ENCODE measurements around the gene CABYR.

The CABYR gene

DNA sequence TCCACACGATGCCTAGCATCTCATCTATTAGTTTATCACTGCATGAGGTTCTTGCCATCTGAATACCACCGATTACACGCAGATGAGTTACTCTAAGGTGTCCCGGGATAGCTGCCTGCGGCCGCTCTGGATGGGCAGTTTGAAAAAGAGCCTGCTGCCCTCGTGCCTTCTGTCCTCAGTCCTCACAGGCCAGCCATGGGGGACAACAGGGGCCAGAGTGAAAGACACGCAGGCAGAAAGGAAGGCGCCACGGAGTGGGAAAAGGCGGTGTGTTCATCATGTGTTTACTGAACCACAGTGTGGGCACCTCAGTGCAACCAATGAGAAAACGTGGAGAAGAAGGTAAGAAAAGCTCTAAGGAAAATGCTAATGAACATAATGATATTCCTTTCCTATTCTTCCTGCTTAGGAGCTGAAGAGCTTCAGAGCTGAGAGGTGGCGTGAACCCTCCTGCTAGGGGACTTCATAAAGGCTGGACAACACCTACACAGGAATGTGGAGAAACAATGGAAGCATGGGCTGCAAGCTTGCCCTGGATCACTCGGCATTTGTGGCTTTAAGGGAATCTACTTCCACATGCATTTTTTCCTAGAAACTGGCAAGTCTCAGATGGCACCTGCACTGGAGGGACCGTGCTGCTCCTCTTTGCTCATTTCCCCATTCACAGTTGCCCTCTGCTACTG is 50.9 kb downstream of the CABYR start:
- DNase-seq (ENCODE audit: low spot score): no peak

DNA sequence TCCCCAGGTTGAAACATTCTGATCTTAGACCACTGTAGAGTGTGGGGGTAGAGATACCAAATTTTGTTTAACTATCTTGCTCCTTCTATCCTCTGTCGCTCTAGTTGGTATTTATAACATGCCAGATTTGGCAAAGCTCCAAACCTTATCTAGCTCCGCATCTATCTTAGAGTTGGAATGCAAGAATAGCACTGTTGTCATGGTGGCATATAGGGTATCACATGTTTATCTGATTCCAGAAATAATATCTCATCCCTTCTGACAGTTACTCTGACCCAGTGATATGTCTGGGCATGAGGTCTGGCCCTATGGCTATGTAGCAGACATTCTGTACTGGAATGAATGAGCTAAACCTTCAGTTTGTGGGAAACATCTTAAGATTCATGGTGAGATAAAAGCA is 51.7 kb downstream of the CABYR start:
- no peak for DNase-seq (ENCODE audit: low spot score)

DNA sequence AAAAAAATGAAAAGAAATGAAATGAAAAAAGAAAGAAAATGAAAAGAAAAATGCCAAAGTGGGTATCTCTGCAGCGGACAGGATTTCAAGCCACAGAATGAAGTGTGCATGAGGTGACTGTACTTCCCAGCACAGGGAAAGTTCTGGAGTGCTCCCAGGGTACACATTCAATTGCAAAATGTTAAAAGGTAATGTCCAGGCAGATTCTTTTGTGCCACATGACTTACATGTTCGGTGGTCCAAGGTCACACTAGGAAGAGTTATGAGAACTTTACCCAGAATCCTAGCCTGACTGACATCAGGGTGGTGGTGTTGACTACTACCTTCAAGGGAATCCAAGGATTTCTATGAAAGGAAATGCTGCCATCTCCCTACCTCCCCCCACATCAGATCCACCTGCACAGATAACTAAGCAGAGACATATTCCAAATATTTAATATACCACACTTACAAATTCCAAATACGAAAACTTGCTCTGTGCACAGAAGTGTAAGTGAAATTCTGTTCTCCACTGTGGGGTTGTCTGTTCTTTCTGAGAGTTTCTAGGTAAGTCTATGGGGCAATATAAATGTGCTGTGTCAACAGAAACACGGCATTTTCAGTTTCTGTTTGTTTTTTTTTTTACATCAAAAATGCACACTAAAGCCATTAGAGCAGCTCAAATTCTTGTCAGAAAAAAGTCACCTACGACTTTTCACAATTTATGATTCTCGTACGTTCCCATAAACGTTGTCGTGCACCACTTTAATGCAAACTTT is 56.6 kb downstream of the CABYR start:
- no peak for DNase-seq (ENCODE audit: low spot score)

DNA sequence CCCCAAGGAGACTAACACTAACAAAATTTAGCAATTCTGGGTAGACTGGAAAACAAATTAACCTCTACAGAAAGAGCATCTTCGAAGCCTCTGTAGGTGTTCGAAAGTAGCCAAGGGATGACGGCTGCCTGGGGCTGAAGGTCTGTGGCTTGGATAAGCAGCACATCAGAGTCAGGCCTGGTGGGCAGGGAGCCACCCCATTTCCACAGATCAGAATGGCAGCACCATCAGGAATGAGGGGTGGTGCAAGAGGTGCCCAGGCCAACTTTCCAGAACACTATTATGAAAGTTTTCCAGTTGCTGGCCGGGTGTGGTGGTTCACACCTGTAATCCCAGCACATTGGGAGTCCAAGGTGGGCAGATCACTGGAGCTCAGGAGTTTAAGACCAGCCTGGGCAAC is 57.9 kb downstream of the CABYR start:
- DNase-seq (ENCODE audit: low spot score): no peak

DNA sequence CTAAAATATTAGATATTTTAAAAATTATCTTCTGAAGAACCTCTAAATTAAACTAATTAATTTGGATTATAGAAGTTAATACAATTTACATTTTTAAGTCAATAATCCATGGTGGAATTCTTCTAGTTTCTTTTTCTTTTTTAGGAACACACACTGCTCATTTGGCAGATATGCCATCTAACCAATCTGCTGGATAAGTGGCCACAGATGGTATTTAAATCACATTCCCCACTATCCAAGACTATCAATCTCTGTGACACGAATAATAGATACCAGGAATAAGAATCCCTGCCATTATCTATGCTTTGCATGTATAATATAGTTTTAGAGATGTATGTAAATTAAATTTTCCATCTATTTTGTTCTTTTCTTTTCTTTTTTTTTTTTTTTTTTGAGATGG is 58.5 kb downstream of the CABYR start:
- no peak for DNase-seq (ENCODE audit: low spot score)

DNA sequence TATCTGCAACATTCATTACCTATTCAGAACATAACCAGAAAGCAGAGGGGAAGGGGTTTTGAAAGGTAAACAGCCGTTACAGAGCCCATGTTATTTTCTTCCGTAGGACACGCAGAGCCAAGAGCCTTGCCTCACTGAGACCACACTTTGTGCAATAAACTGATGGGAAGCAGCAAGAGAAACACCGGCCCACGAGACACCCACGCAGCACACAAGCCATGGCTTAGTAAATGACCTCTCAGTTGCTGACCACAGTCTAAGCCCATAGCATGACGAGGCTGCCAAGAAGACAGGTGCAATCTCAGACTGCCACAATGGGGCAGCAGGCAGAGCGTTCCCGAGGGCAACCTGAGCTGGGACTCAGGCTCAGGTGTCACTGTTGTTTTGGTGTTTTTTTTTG is 59.6 kb downstream of the CABYR start:
- DNase-seq (ENCODE audit: low spot score): no peak

DNA sequence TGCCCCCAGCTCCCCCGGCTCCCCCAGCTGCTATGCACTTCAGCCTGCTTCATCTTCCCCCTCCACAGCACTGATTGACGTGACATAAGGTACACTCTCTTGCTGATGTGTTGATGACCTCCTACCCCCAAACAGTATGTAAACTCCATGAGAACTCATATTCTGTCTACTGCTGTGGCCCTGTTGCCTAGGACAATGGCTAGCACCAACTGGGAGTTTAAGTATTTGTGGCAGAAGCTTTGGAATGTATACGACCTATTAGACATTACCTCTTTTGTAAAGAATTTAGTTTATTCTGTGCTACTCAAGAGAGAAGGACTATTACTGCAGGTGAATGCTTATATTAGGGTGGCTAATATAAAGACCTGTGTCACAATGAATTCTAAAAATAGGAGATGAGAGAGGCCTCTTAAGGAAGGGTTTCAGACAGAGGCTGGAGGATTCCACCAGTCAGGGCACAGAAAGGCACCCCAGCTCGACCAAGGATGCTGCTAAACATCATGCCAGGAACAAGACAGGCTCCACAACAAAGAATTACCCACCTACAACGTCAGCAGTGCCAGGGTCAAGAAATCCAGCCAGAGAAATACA is 60.6 kb downstream of the CABYR start:
- no peak for DNase-seq (ENCODE audit: low spot score)

DNA sequence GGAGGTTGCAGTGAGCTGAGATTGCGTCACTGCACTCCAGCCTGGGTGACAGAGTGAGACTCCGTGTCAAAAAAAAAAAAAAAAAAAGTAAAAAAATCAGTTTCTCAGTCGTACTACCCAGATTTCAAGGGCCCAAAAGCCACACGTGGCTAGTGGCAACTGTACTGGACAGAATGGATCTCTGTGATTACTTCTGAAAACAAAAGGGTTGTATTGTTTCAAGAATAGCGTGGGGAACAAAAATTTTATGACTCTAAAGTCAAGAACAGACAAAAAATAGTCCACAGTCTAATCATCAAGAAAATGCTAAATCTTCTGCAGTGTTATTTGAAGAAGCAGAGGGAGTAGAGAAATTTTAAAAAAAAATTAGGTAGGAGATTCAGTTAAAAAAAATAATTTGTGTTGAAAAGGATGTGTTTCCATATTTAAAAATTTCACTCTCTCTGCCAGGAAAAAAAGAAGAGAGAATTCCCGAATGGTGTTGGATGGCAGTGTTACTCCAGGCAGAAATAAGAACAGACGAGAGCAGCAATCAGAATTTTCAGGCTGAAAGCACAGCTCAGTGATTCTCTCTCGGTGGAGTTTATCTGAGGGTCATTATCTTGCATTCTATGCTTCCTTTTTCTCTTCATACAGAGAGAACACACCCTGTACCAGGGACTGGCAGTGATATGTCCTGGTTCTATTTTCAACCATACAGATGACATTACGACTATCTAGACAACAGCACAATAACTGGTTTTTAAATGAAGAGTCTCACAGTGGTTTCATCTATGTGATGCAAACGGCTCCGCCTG is 61.8 kb downstream of the CABYR start:
- no peak for DNase-seq (ENCODE audit: low spot score)

DNA sequence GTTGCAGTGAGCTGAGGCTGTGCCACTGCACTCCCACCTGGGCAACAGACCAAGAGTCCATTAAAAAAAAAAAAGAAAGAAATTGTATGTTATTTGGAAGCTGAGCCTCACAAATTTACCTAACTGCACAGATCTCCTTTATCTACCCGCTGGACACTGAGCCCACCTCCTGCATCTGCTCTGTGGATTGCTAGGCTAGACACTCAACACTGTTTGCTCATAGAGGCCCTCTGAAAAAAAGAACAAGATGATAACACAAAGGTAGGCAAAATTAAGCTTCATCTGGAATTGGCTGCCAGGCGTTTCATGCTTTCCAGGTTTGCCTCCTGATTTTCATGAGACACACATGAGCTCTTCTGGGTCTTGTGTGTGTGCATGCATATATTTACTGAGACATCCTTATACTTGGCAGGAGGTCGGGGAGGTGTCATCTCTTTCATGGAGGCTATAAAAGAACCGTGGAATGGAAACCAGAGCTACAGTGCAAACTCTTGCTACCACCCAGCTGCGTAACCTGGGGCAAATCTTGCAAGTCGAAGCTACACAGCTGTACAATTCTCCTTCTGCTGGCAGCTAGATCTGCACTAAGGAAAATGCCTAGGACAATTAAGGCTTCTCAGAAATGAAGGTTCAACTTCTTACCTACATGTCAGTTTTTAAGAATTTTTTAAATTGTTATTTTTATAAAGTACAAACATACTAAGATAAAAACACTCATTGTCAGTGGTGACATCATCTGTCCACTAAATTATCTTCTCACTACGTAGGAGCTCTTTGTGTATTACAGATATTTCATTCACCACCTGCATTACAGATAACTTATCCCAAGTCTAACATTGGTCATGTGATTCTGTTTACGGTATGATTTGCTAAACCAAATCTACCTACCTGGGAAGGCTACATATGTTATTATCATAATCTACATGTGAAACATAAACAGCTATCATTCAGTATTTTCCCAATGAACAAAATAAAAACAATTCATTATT is 63.1 kb downstream of the CABYR start:
- DNase-seq (ENCODE audit: low spot score): no peak

DNA sequence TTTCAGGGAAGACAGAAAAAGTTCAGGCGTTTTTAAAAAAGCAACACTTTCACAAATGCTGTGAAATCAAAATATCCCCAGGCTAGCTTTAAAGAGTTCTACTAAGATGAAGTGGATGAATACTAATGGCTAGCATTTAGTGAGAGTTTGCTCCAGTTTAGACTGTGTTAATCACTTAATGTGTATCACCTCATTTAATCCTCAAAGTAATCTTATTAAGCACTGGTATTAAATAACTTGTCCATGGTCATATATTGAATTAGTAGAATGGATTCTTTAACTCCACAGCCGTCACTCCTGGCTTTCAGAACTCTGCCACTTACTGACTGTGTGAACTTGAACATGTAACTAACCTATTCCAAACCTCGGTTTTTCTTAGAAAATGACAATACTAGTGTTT is 66.0 kb downstream of the CABYR start:
- DNase-seq (ENCODE audit: low spot score): no peak

DNA sequence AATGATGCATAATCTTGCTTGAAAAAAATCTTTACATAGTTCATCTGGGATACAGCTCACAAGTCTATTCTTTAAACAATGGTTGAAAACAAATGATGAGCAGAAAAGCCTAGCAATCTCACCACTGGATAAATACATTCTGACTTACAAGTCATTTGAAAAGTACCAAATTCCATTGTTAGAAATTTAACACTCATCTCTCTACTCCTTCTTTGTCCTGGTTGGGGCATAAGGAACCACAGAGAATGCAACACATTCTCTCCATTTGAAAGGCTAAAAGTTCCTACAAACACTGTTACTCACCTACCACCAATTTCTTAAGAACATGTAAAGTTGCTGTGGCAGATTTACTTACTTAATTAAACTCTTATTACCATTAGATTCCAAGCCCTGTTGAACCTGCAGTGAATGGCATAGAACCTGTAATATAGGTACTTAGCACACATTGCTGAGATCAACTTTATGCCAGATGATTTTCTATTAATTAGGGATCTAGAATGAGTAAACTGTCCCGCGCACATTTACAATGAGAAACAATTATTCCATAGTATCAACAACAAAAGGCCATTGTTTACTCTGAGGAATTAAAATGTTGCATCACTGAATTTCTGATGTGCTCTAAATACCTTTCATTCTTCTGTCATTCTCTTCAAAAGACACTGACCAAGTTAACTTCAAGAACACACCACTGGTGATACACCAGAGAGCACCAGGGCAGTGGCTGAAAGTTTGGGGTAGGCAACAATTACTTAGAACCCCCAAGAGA is 69.6 kb downstream of the CABYR start:
- DNase-seq (ENCODE audit: low spot score): no peak

DNA sequence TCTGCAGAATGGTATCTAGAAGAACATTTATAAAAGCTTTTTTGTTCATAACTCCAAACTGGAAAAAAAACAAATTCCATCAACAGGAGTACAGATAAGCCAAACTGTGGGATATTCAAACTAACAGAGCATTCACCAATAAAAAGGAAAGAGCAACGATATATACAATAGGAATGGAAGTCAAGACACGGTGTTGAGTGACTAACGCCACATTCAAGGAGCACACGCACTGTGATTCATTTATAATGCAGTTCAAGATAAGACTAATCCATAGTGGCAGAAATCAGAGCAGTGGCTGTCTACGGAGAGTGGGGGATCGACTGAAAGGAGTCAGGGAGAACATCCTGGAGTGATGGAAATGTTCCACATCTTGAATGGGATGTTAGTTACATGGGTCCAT is 70.7 kb downstream of the CABYR start:
- no peak for DNase-seq (ENCODE audit: low spot score)

All from iPS-NIHi11 (cell line).